HG03354 (cell line): ENCODE results near the gene HOXD12.

ENCODE experiments used
- ATAC-seq: cut with Tn5 transposase; IDR thresholded peaks from one replicate; pipeline ENCODE4 v1.9.1; 2021; ENCODE audit warnings: mild to moderate bottlenecking; ENCODE audit not compliant: unreplicated experiment, poor library complexity, severe bottlenecking

HOXD12 gene

DNA sequence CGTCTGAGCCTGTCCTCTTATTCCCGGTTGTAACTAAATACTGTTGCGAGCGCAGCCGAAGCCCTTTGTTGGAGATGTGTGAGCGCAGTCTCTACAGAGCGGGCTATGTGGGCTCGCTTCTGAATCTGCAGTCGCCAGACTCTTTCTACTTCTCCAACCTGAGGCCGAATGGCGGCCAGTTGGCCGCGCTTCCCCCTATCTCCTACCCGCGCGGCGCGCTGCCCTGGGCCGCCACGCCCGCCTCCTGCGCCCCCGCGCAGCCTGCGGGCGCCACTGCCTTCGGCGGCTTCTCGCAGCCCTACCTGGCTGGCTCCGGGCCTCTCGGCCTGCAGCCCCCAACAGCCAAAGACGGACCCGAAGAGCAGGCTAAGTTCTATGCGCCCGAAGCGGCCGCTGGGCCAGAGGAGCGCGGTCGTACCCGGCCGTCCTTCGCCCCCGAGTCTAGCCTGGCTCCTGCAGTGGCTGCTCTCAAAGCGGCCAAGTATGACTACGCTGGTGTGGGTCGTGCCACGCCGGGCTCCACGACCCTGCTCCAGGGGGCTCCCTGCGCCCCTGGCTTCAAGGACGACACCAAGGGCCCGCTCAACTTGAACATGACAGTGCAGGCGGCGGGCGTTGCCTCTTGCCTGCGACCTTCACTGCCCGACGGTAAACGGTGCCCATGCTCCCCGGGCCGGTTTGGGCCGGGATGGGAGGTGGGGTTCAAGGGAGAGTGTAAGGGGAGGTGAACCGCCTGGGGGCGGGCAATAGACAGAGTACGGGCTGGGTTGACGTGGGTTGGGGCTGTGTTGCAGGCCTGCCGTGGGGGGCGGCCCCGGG is at the start of gene HOXD12:
HOXD12 (plus strand) TSS at position 68 of the 819 bp plus-strand sequence; CDS start at position 75, 7 bp downstream.
- ATAC-seq = no peak

DNA sequence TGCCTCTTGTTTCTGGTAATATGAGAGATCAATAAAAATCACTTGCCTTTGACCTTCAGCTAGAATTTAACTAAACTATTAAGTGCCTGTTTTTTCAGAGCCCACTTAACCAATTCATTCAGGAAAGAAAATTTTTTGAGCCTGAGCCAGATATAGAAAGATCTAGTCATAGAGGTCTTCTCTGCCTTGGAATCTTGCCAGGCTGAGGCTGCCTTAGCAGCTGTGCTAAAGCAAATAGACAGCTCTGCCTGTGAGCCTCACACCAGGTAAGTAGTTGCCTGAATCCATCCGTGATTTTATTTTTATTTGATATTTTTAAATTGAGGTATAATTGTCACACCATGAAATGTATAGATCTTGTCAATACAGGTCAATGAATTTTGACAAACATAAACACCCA is 43.2 kb upstream of the HOXD12 start:
- no peak for ATAC-seq

DNA sequence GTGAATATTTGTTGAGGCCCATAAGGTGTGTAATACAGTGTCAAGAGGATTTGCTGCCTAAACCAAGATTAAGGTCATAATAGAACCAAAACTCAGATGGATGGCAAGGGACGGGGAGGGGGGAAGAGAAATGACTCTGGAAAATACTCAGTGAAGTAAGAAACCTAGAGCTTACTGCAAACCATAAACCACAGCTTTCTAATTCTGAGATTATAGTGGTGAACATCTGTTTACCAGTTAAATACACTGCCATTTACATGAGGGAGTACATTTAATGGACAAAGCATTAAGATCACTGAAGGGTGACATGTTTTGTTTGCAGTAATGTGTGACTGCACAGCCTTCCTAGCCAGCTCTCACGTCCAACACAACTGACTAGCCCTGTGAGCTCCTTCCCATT is 35.6 kb upstream of the HOXD12 start:
- no peak for ATAC-seq

DNA sequence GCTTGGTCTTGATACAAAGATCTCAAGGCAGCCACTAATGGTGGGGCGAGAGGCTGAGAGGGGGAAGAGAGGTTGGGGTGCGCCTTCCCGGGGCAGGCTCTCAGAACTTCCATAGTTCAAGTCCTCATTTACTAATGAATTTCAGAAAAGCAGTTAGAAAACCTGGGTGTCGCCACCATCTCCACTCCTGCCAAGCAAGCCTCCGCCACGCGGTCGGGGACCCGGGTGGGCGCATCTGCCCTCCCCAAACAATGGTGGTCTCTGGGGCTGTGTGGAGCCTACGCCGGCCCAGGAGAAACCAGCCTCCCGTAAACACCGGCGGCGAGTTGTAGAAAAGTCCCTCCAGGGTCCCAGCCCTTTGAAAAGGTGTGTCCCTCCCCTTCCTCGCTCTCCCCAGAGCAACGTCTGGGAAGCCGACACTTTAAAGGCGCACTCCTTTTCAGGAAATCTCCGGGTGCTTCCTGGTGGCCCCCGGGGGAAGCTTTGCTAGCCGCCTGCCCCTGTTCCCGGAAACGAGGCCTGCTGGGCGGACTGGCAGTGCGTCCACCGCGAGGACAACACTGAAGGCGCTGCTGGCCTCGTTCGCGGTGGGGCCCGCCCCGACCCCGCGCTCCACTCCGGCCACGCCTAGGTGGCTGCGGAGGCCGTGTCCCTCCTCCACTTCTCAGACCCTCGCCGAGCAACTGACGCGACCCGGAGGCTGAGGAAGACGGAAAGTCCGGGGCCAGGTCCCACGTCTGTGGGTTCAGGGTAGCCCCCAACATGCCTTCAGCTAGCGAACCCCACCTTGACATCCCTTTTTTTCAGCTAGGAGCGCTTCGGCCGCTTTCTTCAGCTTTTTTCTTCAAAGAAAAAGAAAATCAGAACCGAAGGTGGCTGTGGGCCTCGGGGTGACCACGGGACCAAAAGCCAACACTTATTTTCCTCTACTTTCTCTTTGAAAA is 32.7 kb upstream of the HOXD12 start:
- no peak for ATAC-seq

GRCh38 chr2:176067589-176068418 is 31.8 kb upstream of the HOXD12 start:
- no peak for ATAC-seq

DNA sequence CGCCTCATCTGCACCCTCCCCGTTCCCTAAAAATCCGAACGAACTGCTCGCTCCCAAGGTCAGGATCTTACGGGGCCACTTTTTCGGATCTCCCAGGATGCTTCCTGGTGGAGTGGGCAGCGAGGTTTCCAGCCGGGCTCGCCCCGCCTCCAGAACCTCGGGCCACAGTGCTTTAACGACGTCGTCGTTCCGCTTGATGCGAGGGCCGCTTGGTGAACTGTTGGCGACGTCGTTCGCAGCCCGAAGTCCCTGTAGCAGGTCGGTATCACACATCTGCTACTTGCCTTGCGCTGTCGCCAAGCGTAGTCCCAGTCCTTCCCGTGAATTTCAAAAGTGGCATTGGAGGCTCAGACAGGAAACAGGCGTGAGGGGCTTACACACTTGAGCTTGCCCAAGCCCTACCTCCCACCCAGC is 31.2 kb upstream of the HOXD12 start:
- no peak for ATAC-seq

DNA sequence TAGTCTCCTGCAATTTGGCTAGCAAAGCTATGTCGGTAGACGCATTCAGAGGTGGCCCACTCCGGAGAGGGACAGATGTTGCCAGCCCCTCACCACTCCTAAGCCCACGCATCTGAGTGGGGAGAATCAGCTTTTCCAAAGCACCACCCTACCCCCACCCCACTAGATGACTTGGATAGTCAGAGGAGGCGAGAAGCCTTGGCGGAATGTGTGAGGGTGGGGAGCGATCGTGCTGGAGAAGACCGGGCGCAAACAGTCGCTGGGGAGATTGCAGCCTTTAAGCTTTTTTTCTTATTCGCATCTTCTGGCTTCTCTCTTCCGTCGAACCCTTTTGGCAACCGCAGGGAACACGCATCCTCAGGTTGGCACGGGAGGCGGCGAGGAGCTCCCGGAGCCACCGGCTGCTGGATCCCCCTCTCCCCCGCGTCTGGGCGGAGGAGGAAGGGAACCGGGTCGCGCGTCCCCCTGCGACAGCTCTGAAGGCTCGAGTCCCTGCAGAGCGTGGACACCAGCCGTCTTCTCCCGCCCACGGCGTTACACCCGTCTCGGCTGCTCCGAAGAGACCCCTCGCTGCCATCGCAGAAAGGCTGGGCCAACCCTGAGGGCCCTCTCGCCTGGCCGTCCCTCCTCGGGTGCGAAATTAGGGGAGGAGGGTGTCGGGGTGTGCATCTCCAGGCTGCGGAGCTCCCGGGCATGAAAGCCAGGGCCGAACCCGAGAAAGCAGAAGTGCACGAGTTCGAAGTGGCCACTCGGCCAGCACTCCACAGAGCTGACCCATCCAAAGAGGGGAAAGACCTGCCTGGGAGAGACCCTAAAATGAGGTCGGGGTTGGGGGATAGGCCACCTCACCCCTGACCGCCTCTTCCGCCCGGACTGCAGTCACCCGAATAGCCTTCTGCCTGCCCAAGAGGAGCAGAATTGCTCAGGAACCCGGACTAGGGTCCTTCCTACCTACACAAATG is 28.0 kb upstream of the HOXD12 start:
- no peak for ATAC-seq

- no peak for ATAC-seq
Measured at GRCh38 chr2:176072292-176072669, 27.3 kb upstream of the HOXD12 start.

GRCh38 chr2:176072951-176073904 is 26.4 kb upstream of the HOXD12 start:
- no peak for ATAC-seq

- no peak for ATAC-seq
Measured at GRCh38 chr2:176074919-176075425, 24.6 kb upstream of the HOXD12 start.

DNA sequence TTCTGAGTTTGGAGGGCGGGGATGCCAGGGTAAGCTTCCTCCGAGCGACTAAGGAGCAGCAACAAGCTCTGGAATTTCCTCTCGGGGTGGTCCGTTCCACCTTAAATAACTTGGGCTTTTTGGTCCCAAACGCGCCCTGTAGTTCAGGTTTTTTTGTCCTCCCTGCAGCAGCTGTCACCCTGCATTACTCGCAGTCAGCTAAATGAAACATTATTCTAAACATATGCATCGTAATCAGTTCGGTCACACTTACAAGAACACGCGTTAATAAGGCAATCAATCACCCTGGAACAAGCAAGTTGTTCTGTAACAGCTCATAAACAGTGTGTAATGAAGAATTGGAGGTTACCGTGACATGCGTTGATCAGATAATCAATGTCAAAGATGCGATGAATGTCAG is 24.1 kb upstream of the HOXD12 start:
- no peak for ATAC-seq

GRCh38 chr2:176076063-176076462 is 23.5 kb upstream of the HOXD12 start:
- no peak for ATAC-seq

GRCh38 chr2:176076796-176077195 is 22.8 kb upstream of the HOXD12 start:
- ATAC-seq = no peak

DNA sequence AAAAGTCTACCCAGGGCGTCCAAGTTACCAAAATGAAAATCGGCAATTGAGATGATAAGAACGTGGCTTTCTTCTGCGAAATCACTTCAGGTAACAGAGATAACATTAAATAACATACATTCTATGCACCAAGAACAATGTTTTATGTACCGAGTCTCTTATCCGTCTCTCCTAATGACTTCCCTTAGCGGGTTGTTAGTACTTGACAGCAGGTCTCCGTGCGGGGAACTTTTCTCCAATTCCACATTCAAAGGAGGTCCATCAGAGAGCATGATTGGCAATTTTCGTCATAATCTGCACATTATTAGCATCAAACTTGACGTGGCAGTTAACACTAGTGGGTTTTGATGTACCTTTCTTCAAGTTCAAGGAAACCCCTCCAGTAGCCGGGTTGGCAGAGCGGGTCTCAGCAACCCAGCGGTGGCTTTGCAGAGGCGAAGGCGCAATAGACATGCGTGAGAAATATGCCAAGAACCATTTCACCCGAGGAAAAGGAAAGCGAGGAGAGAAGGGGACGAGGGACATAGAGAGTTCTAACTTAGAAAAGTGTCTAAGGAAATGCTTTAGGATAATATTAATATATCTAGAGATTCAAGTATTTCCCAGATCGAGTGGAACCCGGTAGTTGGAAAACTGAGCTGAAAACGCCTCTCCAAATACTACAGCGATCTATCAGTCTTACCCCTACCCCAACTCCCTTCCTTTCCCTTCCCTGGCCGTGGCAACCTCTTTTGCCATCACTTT is 20.9 kb upstream of the HOXD12 start:
- ATAC-seq = no peak

- ATAC-seq = no peak
Measured at GRCh38 chr2:176079285-176079830, 20.2 kb upstream of the HOXD12 start.

DNA sequence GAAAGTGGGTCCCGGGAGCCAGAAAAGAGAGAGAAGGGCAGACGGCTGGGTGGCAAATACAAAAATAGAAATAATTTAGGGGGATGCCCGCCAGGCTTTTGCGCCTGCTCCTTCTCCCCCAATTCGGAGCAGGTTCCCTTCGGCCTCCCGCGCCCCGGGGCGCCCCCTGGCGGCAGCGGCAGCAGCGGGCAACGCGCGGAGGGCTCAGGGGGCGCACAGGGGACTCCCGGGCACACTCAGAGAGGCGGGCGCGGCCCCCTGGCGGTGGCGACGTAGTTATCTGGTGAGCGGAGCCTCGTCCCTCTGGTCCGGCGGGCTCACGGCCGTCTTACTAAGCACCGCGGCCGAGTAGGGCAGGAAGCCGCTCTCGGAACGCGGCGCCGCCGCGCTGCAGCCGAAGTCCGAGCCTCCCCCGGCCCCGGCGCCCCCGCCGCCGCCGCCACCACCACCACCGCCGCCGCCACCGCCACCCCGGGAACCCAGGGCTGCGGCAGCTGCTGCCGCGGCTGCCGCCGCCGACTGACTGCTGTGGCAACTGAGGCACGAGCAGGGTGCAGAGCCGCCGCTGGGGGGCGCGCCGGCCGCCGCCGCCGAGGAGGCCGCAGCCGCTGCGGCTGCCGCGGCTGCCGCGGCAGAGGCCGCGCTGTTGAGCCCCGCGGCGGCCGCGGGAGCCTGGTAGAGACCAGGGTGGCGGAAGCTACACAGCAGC is 19.6 kb upstream of the HOXD12 start:
- no peak for ATAC-seq
